CD4-positive, alpha-beta T cell treated with Interleukin-17A for 4 hours (primary cell): ENCODE measurements around the gene MIB2.

Experiments
- DNase-seq: peaks from one replicate; pipeline ENCODE4 v3.0.0-alpha.2; 2020; ENCODE audit warnings: mixed read lengths

The MIB2 gene

DNA sequence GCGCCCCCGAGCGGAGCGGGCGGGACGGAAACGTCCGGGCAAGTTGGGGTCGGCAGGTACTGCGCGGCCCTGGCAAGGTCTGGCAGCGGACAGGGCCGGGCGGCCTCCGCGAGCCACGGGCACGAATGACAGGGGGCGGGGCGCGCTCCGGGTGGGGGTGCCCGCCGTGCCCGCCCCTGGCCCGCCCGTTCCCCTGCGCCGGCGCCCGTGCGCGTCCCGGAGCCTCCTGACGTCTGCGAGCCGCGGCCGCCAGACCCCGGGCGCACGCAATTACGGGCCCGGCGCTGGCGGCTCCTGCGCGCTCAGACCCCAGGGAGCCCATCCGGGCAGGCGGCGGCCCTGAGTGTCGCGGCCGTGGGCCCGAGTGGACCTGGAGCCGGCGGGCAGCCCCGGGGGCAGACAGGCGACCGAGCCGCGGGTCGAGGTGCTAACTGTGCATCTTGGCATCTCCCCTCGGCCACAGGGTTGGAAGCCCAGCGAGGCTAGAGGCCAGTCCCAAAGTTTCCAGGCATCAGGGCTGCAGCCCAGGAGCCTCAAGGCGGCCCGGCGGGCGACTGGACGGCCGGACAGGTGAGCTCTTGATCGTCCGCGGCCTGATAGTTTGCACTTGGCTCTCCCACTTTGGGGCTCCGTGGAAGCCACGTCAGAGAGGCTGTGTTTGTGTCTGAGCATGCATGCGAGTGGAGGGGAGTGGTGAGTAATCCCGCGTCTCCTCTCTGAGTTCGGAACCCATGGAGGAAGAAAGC, 918 bp downstream of the MIB2 start:
- DNase-seq, result peak; percentile 59

DNA sequence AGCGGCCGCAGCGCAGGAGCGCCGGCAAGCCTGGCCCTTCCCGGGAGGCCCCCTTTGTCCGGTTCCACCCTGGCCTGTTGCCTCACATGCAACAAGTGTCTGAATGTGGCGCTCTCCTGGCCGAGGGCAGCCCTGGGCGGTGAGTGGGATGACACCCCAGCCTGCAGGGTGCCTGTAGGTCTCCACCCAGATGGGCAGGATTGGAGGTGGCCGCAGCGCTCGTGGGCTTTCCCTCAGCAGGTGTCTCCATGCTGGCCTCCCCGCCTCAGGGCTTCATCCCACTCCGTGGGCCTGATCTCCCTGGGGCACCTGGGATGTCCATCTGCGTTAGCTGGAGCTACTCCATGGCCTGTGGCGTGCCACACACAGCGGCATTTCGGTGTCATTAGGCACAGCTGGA, 1.5 kb downstream of the MIB2 start:
- no peak for DNase-seq

DNA sequence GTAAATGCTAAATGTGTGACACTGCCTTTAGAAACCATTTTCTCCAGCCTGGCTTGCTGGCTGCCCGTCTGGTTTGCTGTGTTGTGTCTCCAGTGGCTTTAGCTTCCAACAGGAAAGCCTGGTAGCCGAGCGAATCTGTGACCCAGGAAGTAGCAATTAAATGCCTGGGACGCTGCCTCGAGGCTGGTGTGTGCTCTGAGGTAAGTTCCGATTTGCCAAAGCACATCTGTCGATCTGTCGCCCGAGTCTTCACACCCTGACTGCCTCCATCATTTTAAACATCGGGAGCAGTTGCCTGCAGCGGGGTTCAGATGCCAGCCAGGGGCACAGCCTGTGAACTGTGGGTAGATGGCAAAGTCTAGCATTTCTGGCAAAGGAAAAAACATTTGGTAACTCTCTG, 2.2 kb downstream of the MIB2 start:
- no peak for DNase-seq

DNA sequence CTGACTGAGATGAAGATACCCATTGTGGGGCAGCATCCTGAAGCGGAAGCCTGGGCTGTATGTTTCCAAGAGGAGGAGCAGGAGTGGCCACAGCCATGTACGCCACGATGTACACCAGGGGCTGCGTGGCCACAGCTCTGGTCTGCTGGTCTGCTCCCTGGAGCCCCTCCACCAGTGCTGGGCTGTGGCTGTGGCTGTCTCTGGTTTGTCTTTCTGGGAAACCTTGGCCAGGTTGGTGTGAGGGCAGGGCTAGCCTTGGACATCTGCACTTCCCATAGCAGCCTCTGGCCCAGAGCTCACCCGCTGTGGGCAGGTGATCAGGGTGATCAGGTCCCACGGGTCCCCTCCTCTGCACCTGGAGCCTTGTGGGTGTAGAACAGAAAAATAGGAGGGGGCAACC, 2.6 kb downstream of the MIB2 start:
- DNase-seq, result no peak

DNA sequence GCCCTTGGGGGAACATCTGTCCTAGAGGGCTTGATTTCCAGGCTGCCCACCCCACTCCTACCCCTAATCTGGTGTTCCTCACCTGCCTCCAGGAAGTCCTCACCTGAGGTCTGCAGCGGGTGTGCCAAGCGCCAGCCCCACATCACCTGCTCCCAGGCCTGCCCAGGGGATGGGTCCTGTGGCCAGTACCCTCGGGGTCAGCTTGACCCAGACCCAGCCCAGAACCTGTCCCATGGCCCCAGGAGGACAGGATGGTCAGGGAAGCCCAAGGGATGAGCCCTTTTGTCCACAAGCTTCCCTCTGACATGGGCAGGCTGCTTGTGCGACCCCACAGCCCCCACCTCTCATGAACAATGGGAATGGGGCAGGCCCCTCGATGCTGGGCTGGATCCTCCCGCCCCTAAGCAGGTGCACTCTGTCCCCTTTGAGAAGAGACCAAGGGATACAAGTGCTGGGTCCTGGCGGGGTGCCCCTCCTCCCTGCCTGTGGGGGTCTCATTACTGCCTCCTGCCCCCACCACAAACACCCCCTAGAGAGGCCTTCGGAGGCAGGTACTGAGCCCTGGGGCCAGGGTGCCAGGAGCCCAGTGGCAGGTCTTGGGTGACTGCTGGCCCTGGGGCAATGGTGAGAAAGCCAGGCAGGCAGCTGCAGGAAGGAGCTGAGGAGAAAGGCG, 3.2 kb downstream of the MIB2 start:
- no peak for DNase-seq

DNA sequence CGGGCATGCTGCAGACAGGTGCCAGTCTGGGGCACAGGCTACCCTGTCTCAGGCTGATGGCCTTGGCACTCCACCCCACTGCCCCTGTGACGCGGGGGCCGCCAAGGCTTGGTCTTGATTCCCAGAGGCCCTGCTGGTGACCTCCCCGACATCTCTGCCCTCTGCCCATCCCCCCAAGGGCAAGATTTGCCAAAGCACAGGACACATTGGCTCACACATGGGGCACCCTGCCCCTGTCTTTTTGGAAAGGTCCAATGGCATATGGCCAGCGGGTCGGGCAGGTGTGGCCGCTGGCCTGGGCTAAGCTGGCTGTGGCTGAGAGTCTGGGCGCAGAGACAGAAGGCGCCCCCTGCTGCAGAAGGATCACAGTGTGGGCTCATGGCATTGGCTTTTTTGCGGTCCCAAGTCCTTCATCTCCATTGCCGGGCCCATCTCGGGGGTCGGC, 4.6 kb downstream of the MIB2 start:
- DNase-seq, result no peak

DNA sequence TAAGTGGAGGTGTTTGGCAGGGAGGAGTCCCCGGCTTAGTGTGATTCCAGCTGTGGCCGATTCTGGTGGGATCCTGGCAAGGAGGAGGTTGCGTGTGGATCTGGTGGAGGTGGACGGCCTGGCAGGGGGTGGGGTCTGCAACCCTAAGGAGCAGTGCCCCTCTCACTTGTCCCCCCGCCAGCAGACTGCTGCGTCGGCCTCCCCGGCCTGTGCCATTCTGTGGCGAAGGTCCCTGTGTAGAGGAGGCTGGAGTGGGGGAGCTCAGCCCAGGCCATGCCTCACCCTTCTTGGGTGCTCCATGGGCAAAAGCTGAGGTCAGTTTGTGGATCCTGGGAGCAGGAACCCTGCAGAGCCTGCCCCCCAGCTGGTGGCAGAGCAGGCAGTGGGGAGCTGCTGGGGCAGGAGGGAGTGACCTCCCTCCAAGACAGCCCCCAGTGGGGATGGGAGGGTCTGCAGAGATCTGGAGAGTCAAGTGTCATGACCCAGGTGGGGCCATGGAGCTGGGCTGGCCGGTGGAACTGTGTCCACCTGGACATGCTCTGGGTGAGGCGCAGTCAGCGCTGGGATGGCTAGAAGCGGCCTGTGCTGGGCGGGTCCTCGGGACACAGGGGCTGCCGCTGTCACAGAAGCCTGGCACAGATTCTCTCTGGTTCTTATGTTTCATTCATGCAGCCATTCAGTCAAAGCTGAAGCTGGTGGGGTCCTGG, 5.3 kb downstream of the MIB2 start:
- DNase-seq, result no peak

DNA sequence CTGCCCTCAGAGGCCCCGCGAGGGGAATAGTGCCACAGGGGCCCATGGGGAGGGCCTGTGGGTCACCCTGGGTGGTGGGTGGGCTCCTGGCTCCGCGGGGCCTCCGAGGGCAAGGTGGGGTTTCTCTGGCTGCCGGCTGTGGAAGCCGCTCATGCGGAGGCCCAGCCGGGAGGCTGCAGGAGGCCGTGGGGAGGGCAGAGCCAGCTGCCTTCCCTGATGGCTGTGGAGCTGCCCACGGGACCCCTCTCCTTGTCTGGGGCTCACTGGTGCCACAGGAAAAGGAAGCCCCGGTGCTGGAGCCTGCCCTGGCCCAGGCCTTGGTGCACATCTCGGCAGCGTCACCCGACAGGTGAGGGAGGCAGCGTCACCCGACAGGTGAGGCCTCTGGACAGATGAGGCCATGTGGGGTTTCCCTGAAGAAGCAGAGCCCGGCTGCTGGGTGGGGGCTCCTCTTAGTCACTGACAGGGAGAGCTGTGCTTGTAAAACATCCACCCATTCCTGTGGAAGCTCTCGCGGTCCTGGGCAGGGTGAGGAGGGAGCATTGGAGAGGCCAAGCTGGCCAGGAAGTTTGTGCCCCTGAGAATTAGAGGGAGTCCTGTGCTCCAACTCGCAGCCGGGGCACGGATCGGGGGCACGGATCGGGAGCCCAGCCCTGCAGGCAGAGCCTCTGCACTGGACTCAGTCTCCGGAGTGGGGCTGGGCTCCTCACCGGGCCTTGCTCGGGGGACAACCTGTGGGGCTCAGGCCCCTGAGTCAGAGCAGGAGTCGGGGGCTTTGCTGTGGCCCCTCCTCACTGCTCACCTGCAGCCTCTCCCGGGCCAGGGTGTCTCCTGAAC, 6.1 kb downstream of the MIB2 start:
- DNase-seq, result no peak

DNA sequence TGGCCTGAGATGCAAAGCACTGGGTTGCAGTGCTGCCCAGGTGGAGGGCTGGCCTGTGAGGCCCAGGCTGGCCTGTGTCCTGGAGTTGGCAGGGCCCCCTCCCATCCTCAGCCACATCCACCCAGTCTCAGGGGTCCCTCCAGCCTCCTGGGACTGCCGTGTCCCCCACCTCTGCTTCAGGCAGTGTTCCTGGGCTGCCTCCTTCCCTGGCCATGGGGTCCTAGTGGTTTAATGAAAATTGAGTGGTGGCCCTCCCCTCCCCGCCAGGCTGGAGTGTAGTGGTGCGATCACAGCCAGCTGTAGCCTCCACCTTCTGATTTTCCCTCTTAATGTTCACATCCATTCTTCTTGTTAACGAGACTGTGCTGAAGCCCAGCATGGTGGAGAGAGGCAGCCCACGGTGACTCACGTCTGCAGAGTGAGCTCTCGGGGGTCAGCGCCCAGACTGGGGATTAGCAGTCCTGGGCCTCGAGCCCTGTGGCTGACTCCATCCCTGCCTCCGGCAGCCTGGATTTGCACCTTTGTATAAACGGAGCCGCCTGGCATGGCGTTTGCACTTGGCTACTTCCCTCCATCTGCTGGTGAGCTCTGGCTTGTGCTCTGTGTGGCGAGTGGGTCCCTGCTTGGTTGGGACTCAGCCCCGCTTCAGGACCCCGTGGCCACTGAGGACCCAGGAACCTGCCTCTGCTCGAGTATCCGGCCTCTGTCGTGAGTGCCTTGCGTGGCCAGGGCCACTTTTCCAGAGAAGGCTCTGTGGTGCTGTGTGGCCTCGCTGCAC, 6.9 kb downstream of the MIB2 start:
- DNase-seq, result no peak

DNA sequence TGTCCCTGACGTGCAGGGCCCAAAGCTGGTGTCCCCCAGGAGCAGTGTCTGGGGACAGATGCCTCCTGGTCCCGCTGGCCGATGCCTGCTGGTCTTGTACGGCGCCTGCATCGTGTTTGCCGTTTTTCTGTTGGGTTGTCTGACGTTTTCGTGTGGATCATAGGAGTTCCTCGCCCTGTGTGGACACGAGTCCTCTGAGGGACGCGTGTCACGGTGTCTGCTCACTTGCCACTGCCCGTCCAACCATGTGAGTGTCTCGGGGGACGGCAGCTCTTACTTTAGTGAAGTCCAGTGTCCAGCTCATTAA, 7.4 kb downstream of the MIB2 start:
- no peak for DNase-seq

DNA sequence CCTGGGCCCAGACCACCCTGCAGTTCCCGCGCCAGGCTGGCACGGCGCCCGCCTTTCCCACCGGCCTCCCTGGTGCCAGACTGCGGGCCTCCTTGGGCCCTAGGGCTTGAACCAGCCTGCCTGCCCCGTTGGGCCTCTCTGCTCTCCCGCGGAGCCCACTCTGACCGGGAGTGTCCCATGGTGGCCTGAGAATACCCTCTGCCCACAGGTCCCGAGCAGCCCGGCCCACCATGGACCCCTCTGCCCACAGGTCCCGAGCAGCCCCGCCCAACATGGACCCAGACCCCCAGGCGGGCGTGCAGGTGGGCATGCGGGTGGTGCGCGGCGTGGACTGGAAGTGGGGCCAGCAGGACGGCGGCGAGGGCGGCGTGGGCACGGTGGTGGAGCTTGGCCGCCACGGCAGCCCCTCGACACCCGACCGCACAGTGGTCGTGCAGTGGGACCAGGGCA, 7.9 kb downstream of the MIB2 start:
- no peak for DNase-seq

DNA sequence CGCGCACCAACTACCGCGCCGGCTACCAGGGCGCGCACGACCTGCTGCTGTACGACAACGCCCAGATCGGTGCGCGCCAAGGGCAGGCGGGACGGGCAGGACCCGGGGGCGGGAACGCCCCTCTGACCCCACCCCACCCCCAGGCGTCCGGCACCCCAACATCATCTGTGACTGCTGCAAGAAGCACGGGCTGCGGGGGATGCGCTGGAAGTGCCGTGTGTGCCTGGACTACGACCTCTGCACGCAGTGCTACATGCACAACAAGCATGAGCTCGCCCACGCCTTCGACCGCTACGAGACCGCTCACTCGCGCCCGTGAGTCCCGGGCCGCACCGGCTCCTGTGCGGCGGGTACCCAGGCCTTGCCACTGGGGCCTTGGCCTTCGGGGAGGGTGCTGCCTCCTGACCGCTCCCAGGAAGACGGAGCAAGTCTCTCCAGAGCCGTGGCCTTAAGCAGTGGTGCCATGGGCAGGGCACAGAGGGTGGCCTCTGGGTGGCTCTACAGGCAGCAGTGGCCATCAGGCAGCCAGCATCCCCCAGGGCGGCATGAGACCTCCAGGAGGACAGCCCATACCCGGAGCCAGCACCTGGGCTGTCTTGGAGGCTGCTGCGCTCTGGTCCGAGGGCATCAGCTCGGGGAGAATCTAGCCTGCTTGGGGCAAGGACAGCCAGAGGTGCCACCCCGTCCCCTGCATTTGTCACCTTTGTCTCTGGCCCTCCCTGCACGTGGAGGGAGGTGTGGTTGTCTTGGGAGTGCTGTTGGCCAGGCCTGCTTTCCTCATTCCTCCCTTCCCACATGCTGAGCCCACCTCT, 8.5 kb downstream of the MIB2 start:
- DNase-seq, result no peak

DNA sequence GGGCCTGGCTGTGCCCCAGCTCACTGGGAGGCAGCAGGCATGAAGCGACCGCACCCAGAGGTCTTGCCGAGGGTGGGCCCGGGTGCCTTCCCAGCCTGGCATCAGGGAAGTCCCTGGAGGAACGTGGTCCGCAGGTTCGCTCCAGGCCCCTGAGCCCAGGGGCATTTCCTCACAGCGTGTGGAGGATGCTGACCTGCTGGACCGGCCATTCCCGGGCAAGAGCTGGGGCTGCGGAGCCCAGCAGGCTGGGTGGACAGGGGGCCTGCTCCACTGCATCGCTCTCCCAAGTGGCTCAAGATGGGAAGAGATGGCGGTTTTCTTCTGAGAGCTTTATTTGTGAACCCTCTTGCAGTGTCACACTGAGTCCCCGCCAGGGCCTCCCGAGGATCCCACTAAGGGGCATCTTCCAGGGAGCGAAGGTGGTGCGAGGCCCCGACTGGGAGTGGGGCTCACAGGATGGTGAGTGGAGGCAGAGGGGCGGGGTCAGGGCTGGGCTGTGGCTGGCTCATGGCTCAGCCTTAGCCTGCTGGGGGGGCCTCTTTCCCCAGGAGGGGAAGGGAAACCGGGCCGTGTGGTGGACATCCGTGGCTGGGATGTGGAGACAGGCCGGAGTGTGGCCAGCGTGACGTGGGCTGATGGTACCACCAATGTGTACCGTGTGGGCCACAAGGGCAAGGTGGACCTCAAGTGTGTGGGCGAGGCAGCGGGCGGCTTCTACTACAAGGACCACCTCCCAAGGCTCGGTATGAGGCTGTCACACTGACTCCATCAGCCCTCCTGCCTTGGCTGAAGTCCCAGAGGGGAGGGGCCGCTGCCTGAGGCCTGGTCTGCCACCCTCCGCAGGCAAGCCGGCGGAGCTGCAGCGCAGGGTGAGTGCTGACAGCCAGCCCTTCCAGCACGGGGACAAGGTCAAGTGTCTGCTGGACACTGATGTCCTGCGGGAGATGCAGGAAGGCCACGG, 9.4 kb downstream of the MIB2 start:
- DNase-seq, result no peak

DNA sequence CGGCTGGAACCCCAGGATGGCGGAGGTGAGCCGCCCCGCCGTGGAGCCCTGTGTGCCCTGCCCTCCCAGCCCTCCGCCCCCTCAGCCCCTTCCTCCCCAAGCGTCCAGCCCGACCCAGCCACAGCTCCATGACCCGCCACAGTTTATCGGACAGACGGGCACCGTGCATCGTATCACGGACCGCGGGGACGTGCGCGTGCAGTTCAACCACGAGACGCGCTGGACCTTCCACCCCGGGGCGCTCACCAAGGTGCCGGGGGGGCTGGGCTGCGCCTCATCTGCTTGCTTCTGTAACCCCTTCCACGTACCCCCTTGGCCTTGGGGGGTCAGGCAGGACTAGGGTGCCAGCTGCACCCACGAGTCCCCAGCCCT, 10.1 kb downstream of the MIB2 start:
- DNase-seq, result no peak

DNA sequence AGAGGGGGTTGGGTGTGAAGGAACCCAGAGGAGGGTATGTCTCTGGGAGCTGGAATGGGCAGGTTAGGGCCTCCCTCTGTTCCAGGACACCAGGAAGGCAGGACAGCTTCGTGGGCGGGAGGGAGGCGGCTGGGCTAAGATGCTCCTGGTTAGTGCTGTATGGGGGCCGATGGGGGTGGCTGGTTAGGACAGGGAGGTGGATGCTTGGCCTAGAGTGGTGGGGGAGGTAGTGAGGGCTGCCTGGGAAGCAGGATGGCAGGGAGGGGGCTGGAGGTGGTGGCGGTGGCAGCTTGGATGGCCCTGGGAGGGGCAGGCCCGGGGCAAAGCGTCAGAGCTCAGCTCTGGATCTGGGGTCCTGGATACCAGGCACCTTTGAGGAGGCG, 10.5 kb downstream of the MIB2 start:
- no peak for DNase-seq

DNA sequence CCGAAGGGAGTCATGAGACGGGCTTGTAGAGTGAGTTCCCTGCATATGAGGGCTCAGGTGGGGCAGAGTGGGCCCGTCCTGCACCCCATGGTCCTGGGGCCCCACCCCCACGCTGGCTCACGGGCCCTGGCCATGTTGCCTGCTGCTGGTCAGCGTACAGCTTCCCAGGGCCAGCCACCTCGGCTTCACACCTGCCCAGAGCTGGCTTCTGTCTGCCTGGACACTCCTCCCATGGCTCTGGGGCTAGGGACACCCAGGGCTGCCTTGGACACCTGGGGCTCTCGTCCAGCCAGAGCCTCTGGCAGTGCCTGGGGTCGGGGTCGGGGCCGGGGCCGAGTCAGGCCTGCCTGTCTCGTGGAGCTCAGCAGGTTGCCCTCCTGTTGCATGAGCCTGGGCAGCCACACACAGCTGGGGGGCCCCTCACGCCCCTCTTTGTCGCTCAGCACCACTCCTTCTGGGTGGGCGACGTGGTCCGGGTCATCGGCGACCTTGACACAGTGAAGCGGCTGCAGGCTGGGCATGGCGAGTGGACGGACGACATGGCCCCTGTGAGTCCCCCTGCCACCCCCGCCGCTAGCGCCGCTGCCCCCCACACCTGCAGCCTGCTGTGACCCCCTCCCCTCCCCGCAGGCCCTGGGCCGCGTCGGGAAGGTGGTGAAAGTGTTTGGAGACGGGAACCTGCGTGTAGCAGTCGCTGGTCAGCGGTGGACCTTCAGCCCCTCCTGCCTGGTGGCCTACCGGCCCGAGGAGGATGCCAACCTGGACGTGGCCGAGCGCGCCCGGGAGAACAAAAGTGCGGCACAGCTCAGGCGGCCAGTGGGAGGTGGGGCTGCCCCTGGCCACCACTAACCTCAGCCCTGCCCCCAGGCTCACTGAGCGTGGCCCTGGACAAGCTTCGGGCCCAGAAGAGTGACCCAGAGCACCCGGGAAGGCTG, 11.2 kb downstream of the MIB2 start:
- no peak for DNase-seq

DNA sequence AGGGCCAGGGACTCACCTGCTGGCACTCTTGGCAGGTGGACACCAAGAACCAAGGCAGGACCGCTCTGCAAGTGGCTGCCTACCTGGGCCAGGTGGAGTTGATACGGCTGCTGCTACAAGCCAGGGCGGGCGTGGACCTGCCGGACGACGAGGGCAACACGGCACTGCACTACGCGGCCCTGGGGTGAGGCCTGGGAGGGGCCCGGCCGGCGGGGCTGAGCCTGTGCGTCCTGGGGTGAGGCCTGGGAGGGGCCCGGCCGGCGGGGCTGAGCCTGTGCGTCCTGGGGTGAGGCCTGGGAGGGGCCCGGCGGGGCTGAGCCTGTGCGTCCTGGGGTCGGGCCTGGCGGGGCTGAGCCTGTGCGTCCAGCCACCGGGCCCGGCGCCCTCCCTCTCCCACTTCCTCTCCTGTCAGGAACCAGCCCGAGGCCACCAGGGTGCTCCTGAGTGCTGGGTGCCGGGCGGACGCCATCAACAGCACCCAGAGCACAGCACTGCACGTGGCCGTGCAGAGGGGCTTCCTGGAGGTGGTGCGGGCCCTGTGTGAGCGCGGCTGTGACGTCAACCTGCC, 12.0 kb downstream of the MIB2 start:
- no peak for DNase-seq

DNA sequence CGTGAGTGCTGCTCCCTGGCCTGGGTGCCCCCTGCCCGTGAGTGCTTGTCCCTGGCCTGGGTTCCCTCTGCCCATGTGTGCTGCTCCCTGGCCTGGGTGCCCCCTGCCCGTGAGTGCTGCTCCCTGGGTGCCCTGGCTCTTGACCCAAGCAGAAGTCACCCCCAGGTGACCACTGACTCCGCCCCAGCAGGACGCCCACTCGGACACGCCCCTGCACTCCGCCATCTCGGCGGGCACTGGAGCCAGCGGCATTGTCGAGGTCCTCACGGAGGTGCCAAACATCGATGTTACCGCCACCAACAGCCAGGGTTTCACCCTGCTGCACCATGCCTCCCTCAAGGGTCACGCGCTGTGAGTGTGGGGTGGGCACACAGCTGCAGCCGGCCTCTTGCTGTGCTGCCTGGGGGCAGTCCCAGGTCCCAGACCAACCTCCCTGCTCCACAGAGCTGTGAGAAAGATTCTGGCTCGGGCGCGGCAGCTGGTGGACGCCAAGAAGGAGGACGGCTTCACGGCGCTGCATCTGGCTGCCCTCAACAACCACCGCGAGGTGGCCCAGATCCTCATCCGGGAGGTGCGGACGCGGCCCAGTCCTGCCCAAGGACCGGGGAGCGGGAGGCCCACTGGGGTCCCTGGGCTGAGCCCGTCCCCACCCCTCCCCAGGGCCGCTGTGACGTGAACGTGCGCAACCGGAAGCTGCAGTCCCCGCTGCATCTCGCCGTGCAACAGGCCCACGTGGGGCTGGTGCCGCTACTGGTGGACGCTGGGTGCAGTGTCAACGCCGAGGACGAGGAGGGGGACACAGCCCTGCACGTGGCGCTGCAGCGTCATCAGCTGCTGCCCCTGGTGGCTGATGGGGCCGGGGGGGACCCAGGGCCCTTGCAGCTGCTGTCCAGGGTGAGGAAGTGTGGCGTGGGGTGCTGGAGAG, 12.8 kb downstream of the MIB2 start:
- DNase-seq, result no peak
